Body of pancreas (tissue), 4 donors: Measurements from ENCODE around the gene FAM3D. TPM values are rescaled to one million over a fixed set of nuclear protein-coding genes. Genes with fewer than 3 reads are reported as not detected.
A peak's percentile ranks its signal among the peaks of the same experiment; 100 is the strongest.

Experiments used
- ATAC-seq: fragments of 150-250 bp; one replicate; pipeline ENCODE4 v1.9.1; 2016
- DNase-seq, 4 donors: peaks; one replicate each; pipeline ENCODE4 v3.0.0-alpha.2; 2019
- H3K27ac ChIP-seq, 4 donors: fragments of 200-600 bp; sonication (generic); 1 replicate in 3 of 4; 2 replicates in 1 of 4; pipeline versions ENCODE4 v1.5.1 to v1.6.1; 2016 to 2019; ENCODE audit warnings: mild to moderate bottlenecking in 1 of 4, mixed read lengths in 1 of 4, moderate library complexity in 1 of 4
- H3K27me3 ChIP-seq, 2 donors: fragments of 200-600 bp; sonication (generic); one replicate each; pipeline ENCODE4 v1.6.0; 2016; ENCODE audit warnings: mild to moderate bottlenecking in 1 of 2
- H3K36me3 ChIP-seq, 2 donors: fragments of 200-600 bp; sonication (generic); replicated peaks in 1 of 2; 2 replicates each; pipeline ENCODE4 v1.5.1; 2016; ENCODE audit warnings: low read depth in 2 of 2; ENCODE audit not compliant: insufficient read depth in 1 of 2
- H3K4me1 ChIP-seq: fragments of 200-600 bp; sonication (generic); one replicate; pipeline ENCODE4 v1.6.0; 2016
- H3K4me3 ChIP-seq, 2 donors: fragments of 200-600 bp; sonication (generic); 1 replicate in 1 of 2; 2 replicates in 1 of 2; pipeline ENCODE4 v1.5.1; 2016 to 2019
- H3K9me3 ChIP-seq, 3 donors: fragments of 200-600 bp; sonication (generic); 1 replicate in 2 of 3; 2 replicates in 1 of 3; pipeline ENCODE4 v1.5.1; 2016
- POLR2A ChIP-seq, 3 donors: fragments of 450-650 bp; IDR thresholded peaks; one replicate each; pipeline ENCODE4 v1.6.1; 2016; ENCODE audit warnings: antibody characterized with exemption in 3 of 3, mild to moderate bottlenecking in 2 of 3
- WGBS, 2 donors: methylation state at CpG; one replicate each; pipeline ENCODE4 v1.1.5; 2017; 5-methylcytosine and 5-hydroxymethylcytosine counted together
- intact Hi-C: fragments of 100-400 bp; cut with DNase I; formaldehyde crosslinking; loops from one replicate; pipeline ENCODE4 v1.15.1; 2023
- total RNA-seq, 2 donors: library from RNA; depleted of rRNA; stranded (reverse); fragments of >200 nt; gene quantifications; one replicate each; pipeline ENCODE4 v1.1.0, GENCODE V29; 2016
- TF ChIP-seq, protein P1 (sequence below), 7 experiments: fragments of 450-650 bp in 4 of 7; fragments of 200-600 bp in 3 of 7; sonication (generic) in 3 of 7; IDR thresholded peaks; one replicate each; pipeline ENCODE4 v1.5.1; 2016 to 2019; ENCODE audit warnings: antibody characterized with exemption in 7 of 7

Gene FAM3D
- total RNA-seq, 2 donors from 2014 or later, result 1.8 TPM; not detected in 1

DNA sequence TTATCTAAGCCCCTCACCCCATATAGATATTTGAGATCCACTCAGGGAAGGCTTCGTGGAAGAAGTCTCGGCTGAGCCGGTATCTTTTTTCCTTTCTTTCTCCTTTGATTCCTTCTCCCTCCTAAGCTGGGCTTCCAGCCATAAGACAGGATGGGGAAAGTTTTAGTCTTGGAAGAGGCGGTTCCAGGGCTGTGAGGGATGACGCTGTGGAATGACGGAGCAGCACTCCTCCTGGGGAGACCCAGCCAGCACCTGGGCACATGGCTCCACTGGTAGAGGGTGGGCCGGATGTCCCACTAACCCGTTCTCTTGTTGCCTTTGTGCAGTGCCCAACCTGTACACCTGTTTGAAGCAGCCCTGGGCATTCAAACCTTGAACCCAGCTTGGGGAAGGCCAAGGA is 46.2 kb downstream of the FAM3D start:
- Histone ChIP-seq H3K4me3 (no peak overlapping the region), H3K4me1 (no peaks in the 10 kb centered on the region), H3K9me3 (no peaks in the 10 kb centered on the region), H3K36me3 (no peaks in the 10 kb centered on the region), H3K27me3 (no peaks in the 10 kb centered on the region), H3K27ac (no peak overlapping the region)
- ATAC-seq (no peak), DNase-seq (no peak)
- TF ChIP-seq, protein P1, sequence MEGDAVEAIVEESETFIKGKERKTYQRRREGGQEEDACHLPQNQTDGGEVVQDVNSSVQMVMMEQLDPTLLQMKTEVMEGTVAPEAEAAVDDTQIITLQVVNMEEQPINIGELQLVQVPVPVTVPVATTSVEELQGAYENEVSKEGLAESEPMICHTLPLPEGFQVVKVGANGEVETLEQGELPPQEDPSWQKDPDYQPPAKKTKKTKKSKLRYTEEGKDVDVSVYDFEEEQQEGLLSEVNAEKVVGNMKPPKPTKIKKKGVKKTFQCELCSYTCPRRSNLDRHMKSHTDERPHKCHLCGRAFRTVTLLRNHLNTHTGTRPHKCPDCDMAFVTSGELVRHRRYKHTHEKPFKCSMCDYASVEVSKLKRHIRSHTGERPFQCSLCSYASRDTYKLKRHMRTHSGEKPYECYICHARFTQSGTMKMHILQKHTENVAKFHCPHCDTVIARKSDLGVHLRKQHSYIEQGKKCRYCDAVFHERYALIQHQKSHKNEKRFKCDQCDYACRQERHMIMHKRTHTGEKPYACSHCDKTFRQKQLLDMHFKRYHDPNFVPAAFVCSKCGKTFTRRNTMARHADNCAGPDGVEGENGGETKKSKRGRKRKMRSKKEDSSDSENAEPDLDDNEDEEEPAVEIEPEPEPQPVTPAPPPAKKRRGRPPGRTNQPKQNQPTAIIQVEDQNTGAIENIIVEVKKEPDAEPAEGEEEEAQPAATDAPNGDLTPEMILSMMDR (IDR thresholded peaks at IDR 0.05), result no peak
- TF ChIP-seq POLR2A (IDR thresholded peaks at IDR 0.05), result no peak
- intact Hi-C loops, result no loop called here
- WGBS, 2 donors, result 94 to 96% methylated on average over 8 of the region's 8 CpGs

DNA sequence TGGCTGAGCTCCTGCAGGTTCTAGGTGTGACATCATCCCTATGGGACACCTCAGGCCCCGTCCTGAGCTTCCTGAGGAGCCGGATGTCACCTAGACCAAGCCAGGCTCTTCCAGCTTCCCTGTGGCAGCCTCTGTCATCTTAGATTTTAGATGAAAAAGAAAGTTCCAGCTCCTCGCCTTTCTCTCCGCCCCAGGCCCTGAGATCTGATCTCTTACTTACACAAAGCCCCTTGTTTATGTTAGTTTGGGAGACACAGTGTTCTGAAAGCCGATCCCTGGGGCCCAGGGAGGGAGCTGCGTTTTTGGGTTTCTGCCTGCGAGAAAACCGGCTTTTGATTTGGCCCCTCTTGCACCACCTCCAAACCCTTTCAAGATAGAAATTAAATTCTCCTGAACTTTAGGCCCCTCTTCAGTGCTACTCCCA is 49.2 kb downstream of the FAM3D start:
- intact Hi-C loops, result no loop called here
- WGBS, 2 donors, result 66 to 87% methylated on average over 6 to 8 of the region's 8 CpGs
- H3K4me3 ChIP-seq, result no peak overlapping the region
- no peaks in the 10 kb centered on the region for H3K4me1 ChIP-seq
- no peak overlapping the region for H3K27ac ChIP-seq
- H3K9me3 ChIP-seq, result no peaks in the 10 kb centered on the region
- no peaks in the 10 kb centered on the region for H3K27me3 ChIP-seq
- DNase-seq (peak in 2 of 4 donors; percentile 14 to 18), ATAC-seq (no peak)
- no peaks in the 10 kb centered on the region for H3K36me3 ChIP-seq
- TF ChIP-seq, protein P1 (IDR thresholded peaks at IDR 0.05), result no peak
- TF ChIP-seq POLR2A (IDR thresholded peaks at IDR 0.05), result no peak

DNA sequence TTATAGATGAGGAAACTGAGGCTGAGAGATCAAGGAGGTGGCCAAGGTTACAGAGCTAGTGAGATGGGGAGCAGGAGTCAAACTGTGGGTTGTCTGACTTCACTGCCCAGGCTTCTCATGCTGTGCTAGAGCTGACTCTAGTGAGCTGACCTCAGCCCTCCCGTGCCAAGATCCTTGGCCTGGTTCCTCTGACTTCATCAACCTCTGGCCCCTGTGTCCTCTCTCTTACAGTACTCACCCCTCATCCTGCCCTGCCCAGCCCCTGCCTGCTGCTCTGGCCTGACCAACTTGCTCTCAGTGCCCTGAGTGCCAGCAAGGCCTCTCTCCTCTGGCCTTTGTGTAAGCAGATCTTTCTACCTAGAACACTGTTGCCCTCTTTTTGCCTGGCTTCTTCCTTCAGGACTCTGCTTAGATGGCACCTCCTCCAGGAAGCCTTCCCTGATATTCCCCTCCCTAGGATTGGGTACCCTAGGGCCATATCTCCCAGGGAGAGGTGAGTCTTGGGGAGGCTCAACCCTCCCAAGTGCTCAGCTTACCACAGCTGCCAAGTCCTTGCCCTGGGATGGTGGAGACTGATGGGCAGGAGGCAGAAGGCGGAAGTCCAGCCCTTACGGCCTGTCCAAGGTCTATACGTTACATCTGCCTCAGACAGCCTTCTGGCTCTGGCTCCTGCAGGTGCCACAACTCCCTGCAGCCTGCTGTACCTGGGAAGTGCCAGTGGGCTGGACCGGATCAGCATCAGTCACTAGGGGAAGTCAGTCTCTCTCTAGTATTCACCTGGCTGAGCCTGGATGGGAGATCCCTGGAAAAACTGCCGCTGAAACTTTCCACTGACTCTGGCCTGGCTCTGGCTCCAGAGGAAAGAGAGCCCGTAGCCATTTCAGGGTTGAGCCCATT is 53.1 kb downstream of the FAM3D start:
- H3K27me3 ChIP-seq, result no peaks in the 10 kb centered on the region
- intact Hi-C loops, result no loop called here
- peaks cover 11% of the 10 kb centered on the region for H3K4me1 ChIP-seq
- H3K9me3 ChIP-seq, result no peaks in the 10 kb centered on the region
- H3K36me3 ChIP-seq, result no peaks in the 10 kb centered on the region
- no peak for TF ChIP-seq POLR2A (IDR thresholded peaks at IDR 0.05)
- TF ChIP-seq, protein P1 (IDR thresholded peaks at IDR 0.05), result no peak
- no peak overlapping the region for H3K27ac ChIP-seq
- ATAC-seq (no peak), DNase-seq (no peak)
- no peak overlapping the region for H3K4me3 ChIP-seq
- 86 to 88% methylated on average over 3 to 7 of the region's 7 CpGs for WGBS, 2 donors

DNA sequence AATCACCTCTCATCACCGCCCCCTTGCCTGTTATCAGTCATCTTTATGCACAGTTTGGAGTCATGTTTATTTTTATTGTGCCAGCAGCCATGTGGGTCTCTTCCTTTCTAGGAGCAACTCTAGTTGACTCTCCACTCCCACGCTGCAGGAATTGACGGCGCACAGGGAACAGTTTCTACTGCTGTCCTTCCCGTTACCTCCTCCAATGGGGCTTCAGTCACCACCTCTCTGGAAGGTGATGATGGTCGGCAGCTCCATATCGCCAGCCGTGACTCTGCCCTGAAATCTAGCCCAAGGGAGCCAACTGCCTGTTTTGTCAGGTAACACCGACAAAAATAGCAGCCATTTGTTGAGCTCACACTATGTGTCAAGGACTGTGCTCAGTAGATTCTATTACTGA is 53.7 kb downstream of the FAM3D start:
- Histone ChIP-seq H3K4me3 (no peak overlapping the region), H3K27ac (no peak overlapping the region), H3K36me3 (no peaks in the 10 kb centered on the region), H3K4me1 (peaks cover 15% of the 10 kb centered on the region), H3K9me3 (no peaks in the 10 kb centered on the region), H3K27me3 (no peaks in the 10 kb centered on the region)
- intact Hi-C loops, result no loop called here
- 83 to 85% methylated on average over 8 to 9 of the region's 9 CpGs for WGBS, 2 donors
- DNase-seq, result no peak
- TF ChIP-seq POLR2A (IDR thresholded peaks at IDR 0.05), result no peak
- TF ChIP-seq, protein P1 (IDR thresholded peaks at IDR 0.05), result no peak
- ATAC-seq, result no peak
